ENCODE data around the gene EXOC3L1.
A peak's percentile ranks its signal among the peaks of the same experiment; 100 is the strongest.

The EXOC3L1 gene

DNA sequence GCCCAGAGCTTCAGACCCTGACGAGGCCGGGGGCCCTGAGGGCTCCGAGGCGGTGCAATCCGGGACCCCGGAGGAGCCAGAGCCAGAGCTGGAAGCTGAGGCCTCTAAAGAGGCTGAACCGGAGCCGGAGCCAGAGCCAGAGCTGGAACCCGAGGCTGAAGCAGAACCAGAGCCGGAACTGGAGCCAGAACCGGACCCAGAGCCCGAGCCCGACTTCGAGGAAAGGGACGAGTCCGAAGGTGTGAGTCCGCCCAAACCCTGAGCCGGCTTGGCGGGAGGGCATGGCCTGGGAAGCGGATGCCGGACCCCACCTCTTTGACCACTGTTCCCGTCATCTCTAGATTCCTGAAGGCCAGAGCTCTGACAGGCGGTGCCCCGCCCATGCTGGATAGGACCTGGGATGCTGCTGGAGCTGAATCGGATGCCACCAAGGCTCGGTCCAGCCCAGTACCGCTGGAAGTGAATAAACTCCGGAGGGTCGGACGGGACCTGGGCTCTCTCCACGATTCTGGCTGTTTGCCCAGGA lies 15.2 kb downstream of the EXOC3L1 start:
- no peaks in the 10 kb centered on the region for H3K36me3 ChIP-seq (ENCODE audit: control insufficient read depth in 1 of 2, insufficient read depth in 2 of 2, low read length in 2 of 2)
- peaks cover 20 to 43% of the 10 kb centered on the region in 2 donors for H3K4me1 ChIP-seq (ENCODE audit: control insufficient read depth in 1 of 2, insufficient read depth in 2 of 2, low read length in 2 of 2)
- no peaks in the 10 kb centered on the region for H3K9me3 ChIP-seq (ENCODE audit: control insufficient read depth in 1 of 2, low read length in 2 of 2)
- no peaks in the 10 kb centered on the region for H3K27me3 ChIP-seq (ENCODE audit: low read depth, low read length)
- peak overlapping the region; percentile 58 to 61 for H3K4me3 ChIP-seq (ENCODE audit: low read depth in 1 of 2, low read length in 2 of 2)
- H3K27ac ChIP-seq (ENCODE audit: low read length): no peak overlapping the region

DNA sequence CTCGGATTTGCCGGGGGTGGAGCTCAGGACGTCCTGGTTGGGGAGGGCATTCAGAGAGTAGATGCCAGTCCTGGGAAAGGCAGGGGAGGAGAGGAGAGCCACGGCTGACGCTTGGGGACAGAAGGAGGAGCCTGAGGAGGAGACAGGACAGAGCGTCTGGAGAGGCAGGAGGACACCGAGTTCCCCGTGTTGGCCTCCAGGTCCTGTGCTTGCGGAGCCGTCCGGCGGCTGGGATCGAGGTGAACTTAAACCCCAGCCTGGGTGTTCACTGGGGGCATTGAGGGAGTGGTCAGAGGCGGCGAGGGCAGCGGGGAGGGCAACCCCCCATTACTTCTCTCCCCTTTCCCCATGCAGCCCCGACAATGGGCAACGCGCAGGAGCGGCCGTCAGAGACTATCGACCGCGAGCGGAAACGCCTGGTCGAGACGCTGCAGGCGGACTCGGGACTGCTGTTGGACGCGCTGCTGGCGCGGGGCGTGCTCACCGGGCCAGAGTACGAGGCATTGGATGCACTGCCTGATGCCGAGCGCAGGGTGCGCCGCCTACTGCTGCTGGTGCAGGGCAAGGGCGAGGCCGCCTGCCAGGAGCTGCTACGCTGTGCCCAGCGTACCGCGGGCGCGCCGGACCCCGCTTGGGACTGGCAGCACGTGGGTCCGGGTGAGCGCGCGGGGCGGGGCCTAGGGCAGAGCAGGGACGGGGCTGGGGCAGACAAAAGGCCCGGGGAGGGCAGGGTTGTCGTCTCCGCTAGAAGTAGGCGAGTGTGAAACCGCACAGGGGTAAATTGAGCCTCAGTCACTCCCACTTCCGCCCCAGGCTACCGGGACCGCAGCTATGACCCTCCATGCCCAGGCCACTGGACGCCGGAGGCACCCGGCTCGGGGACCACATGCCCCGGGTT lies 15.9 kb downstream of the EXOC3L1 start:
- no peaks in the 10 kb centered on the region for H3K27me3 ChIP-seq (ENCODE audit: low read depth, low read length)
- no peaks in the 10 kb centered on the region for H3K9me3 ChIP-seq (ENCODE audit: control insufficient read depth in 1 of 2, low read length in 2 of 2)
- H3K4me1 ChIP-seq (ENCODE audit: control insufficient read depth in 1 of 2, insufficient read depth in 2 of 2, low read length in 2 of 2): peaks cover 24 to 50% of the 10 kb centered on the region in 2 donors
- peak overlapping the region; percentile 67 for H3K27ac ChIP-seq (ENCODE audit: low read length)
- H3K4me3 ChIP-seq (ENCODE audit: low read depth in 1 of 2, low read length in 2 of 2): peak overlapping the region; percentile 58 to 61
- H3K36me3 ChIP-seq (ENCODE audit: control insufficient read depth in 1 of 2, insufficient read depth in 2 of 2, low read length in 2 of 2): no peaks in the 10 kb centered on the region

DNA sequence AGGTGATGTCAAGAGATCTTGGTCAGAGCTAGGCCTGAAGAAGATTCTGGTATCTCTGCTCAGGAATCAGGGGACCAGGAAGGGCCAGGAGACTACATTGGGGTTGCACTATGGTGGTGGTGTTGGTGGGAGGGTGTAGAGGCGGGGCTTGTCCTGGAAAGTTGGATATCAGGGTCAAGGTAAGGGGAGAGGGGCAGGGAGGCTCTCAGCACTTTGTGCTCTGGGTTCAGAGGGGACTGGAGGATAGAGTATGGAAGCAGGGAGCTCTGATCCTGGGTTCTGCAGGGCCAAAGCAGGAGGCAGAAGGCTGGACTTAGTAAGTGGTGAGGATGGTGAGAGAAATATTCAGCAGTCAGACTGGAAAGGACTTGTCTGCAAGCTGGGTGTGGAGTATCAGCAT lies 16.6 kb downstream of the EXOC3L1 start:
- peak overlapping the region; percentile 58 to 61 for H3K4me3 ChIP-seq (ENCODE audit: low read depth in 1 of 2, low read length in 2 of 2)
- no peaks in the 10 kb centered on the region for H3K36me3 ChIP-seq (ENCODE audit: control insufficient read depth in 1 of 2, insufficient read depth in 2 of 2, low read length in 2 of 2)
- peaks cover 24 to 50% of the 10 kb centered on the region in 2 donors for H3K4me1 ChIP-seq (ENCODE audit: control insufficient read depth in 1 of 2, insufficient read depth in 2 of 2, low read length in 2 of 2)
- H3K27me3 ChIP-seq (ENCODE audit: low read depth, low read length): no peaks in the 10 kb centered on the region
- no peaks in the 10 kb centered on the region for H3K9me3 ChIP-seq (ENCODE audit: control insufficient read depth in 1 of 2, low read length in 2 of 2)
- H3K27ac ChIP-seq (ENCODE audit: low read length): peak overlapping the region; percentile 67

- Histone ChIP-seq H3K36me3 (ENCODE audit: control insufficient read depth in 1 of 2, insufficient read depth in 2 of 2, low read length in 2 of 2) (no peaks in the 10 kb centered on the region), H3K9me3 (ENCODE audit: control insufficient read depth in 1 of 2, low read length in 2 of 2) (no peaks in the 10 kb centered on the region), H3K4me1 (ENCODE audit: control insufficient read depth in 1 of 2, insufficient read depth in 2 of 2, low read length in 2 of 2) (peaks cover 24 to 40% of the 10 kb centered on the region in 2 donors), H3K27ac (ENCODE audit: low read length) (peak overlapping the region; percentile 66), H3K4me3 (ENCODE audit: low read depth in 1 of 2, low read length in 2 of 2) (peak overlapping the region; percentile 27 to 65), H3K27me3 (ENCODE audit: low read depth, low read length) (no peaks in the 10 kb centered on the region)
These were observed 18.8 kb downstream of the EXOC3L1 start for GRCh38 chr16:67170949-67171649.

DNA sequence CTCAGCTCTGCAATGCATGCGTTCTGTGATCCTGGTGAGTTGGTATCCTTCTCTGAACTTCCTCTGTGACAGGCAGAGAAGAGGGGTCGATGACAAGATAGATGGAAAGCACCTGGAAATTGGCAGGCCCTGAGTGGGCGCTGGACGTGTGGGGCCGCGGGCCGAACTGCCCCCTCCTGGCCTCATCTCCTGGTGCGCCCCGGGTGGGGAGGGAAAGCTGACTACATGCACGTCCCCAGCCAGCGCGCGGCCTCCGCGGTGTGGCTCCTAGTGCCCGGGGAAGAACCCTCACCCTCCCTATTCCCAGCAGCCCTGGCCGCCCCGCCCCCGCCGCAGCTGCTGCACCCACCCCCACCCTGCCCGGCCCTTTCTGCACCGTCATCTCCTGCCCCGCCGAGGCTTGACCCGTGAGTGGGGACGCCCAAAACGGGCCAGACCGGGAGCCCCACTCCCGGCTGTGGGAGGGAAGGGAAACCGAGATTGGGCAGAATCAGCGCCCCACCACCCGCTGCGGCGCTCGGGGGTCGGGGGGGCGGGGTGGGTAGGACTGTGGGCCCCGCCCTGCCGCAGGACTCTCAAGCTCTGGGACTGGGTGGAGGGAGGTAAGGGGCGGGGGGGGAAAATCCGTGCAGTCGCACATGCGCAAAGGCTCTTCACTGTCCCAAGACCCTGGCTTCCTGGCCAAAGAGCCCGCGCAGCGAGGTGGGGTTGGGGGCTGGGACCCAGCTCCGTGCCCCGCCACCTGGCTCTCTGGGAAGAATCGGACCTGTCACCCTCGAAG lies 19.6 kb downstream of the EXOC3L1 start, which contains the start of gene NOL3:
NOL3 (plus strand) TSS at position 371 of the 781 bp plus-strand sequence.
- Histone ChIP-seq H3K4me1 (ENCODE audit: control insufficient read depth in 1 of 2, insufficient read depth in 2 of 2, low read length in 2 of 2) (peaks cover 24 to 44% of the 10 kb centered on the region in 2 donors), H3K9me3 (ENCODE audit: control insufficient read depth in 1 of 2, low read length in 2 of 2) (no peaks in the 10 kb centered on the region), H3K27me3 (ENCODE audit: low read depth, low read length) (peaks cover 4% of the 10 kb centered on the region), H3K4me3 (ENCODE audit: low read depth in 1 of 2, low read length in 2 of 2) (peak within 1 kb of the TSS; percentile 48 to 65), H3K27ac (ENCODE audit: low read length) (peak within 1 kb of the TSS; percentile 66), H3K36me3 (ENCODE audit: control insufficient read depth in 1 of 2, insufficient read depth in 2 of 2, low read length in 2 of 2) (no peaks in the 10 kb centered on the region)

DNA sequence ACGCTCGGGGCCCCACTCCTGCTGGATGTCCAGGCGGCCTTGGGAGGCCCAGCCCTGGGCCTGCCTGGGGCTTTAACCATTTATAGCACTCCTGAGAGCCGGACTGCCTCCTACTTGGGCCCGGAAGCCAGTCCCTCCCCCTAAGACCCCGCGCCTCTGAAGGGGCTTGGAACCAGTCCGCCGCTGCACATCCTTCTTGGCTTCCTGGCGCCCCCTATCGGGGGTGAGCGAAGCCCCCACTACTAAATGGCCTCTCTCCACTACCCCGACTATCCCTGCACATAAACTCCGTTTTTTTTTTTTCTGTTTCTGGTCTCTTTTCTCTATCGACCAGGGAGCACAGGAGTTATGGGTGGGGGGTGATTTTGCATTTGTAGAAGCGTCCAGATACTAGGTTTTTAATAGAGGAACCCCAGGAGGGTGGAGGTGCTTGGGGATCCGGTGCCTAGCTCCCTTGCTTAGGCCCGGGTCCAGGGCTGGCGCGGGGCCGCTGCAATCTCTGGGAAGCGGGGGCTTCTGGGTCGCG lies 20.2 kb downstream of the EXOC3L1 start:
- Histone ChIP-seq H3K36me3 (ENCODE audit: control insufficient read depth in 1 of 2, insufficient read depth in 2 of 2, low read length in 2 of 2) (no peaks in the 10 kb centered on the region), H3K27me3 (ENCODE audit: low read depth, low read length) (peaks cover 9% of the 10 kb centered on the region), H3K4me3 (ENCODE audit: low read depth in 1 of 2, low read length in 2 of 2) (peak overlapping the region; percentile 48 to 65), H3K9me3 (ENCODE audit: control insufficient read depth in 1 of 2, low read length in 2 of 2) (no peaks in the 10 kb centered on the region), H3K27ac (ENCODE audit: low read length) (peak overlapping the region; percentile 60), H3K4me1 (ENCODE audit: control insufficient read depth in 1 of 2, insufficient read depth in 2 of 2, low read length in 2 of 2) (peaks cover 24 to 47% of the 10 kb centered on the region in 2 donors)

GRCh38 chr16:67169011-67169451 lies 20.9 kb downstream of the EXOC3L1 start:
- Histone ChIP-seq H3K9me3 (ENCODE audit: control insufficient read depth in 1 of 2, low read length in 2 of 2) (no peaks in the 10 kb centered on the region), H3K36me3 (ENCODE audit: control insufficient read depth in 1 of 2, insufficient read depth in 2 of 2, low read length in 2 of 2) (no peaks in the 10 kb centered on the region), H3K4me3 (ENCODE audit: low read depth in 1 of 2, low read length in 2 of 2) (no peak overlapping the region), H3K27me3 (ENCODE audit: low read depth, low read length) (peaks cover 9% of the 10 kb centered on the region), H3K27ac (ENCODE audit: low read length) (no peak overlapping the region), H3K4me1 (ENCODE audit: control insufficient read depth in 1 of 2, insufficient read depth in 2 of 2, low read length in 2 of 2) (peaks cover 24 to 47% of the 10 kb centered on the region in 2 donors)

DNA sequence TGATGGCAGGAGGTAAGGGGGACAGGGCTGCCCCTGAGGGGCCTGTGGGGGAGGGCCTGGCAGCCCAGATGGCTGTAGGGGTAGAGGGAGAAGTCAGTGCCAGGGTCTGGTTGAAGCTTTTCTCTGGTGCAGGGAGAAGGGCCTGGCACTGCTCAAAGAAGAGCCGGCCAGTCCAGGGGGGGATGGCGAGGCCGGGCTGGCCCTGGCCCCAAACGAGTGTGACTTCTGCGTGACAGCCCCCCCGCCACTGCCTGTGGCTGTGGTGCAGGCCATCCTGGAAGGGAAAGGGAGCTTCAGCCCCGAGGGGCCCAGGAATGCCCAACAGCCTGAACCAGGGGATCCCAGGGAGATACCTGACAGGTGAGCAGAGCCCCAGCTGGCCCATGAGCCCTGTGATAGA lies 22.3 kb downstream of the EXOC3L1 start:
- Histone ChIP-seq H3K27ac (ENCODE audit: low read length) (no peak overlapping the region), H3K27me3 (ENCODE audit: low read depth, low read length) (peaks cover 17% of the 10 kb centered on the region), H3K36me3 (ENCODE audit: control insufficient read depth in 1 of 2, insufficient read depth in 2 of 2, low read length in 2 of 2) (no peaks in the 10 kb centered on the region), H3K9me3 (ENCODE audit: control insufficient read depth in 1 of 2, low read length in 2 of 2) (no peaks in the 10 kb centered on the region), H3K4me3 (ENCODE audit: low read depth in 1 of 2, low read length in 2 of 2) (no peak overlapping the region), H3K4me1 (ENCODE audit: control insufficient read depth in 1 of 2, insufficient read depth in 2 of 2, low read length in 2 of 2) (peaks cover 18 to 52% of the 10 kb centered on the region in 2 donors)

- H3K27me3 ChIP-seq (ENCODE audit: low read depth, low read length): peaks cover 17% of the 10 kb centered on the region
- no peaks in the 10 kb centered on the region for H3K9me3 ChIP-seq (ENCODE audit: control insufficient read depth in 1 of 2, low read length in 2 of 2)
- no peak overlapping the region for H3K4me3 ChIP-seq (ENCODE audit: low read depth in 1 of 2, low read length in 2 of 2)
- H3K4me1 ChIP-seq (ENCODE audit: control insufficient read depth in 1 of 2, insufficient read depth in 2 of 2, low read length in 2 of 2): peaks cover 23 to 57% of the 10 kb centered on the region in 2 donors
- no peak overlapping the region for H3K27ac ChIP-seq (ENCODE audit: low read length)
- H3K36me3 ChIP-seq (ENCODE audit: control insufficient read depth in 1 of 2, insufficient read depth in 2 of 2, low read length in 2 of 2): no peaks in the 10 kb centered on the region
These were observed 23.3 kb downstream of the EXOC3L1 start for GRCh38 chr16:67166598-67167168.

DNA sequence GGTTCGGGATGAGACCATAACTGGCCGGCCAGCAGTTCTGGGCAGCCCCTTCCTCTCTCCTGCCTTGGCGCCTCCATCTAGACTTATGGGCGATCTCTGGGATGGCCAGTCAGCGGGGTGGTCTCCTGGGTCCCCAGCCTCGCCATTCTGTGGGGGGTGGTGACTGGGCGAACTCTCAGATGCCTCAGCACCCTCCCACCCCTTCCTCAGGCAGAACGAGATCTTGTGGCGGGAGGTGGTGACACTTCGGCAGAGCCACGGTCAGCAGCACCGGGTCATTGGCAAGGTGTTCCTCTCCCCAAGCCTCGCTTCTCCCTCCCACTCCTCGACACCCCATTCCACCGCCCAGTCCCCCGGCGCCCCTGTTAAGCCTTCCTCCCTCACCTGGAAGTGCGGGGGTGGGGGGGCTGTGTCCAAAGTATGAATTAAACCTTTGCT lies 23.8 kb downstream of the EXOC3L1 start:
- peaks cover 22 to 63% of the 10 kb centered on the region in 2 donors for H3K4me1 ChIP-seq (ENCODE audit: control insufficient read depth in 1 of 2, insufficient read depth in 2 of 2, low read length in 2 of 2)
- H3K4me3 ChIP-seq (ENCODE audit: low read depth in 1 of 2, low read length in 2 of 2): no peak overlapping the region
- H3K36me3 ChIP-seq (ENCODE audit: control insufficient read depth in 1 of 2, insufficient read depth in 2 of 2, low read length in 2 of 2): no peaks in the 10 kb centered on the region
- peaks cover 17% of the 10 kb centered on the region for H3K27me3 ChIP-seq (ENCODE audit: low read depth, low read length)
- H3K9me3 ChIP-seq (ENCODE audit: control insufficient read depth in 1 of 2, low read length in 2 of 2): no peaks in the 10 kb centered on the region
- no peak overlapping the region for H3K27ac ChIP-seq (ENCODE audit: low read length)

All from muscle layer of duodenum (tissue), 2 donors.